ENCODE data around the gene CHD3.
A peak's percentile ranks its signal among the peaks of the same experiment; 100 is the strongest.

The CHD3 gene

DNA sequence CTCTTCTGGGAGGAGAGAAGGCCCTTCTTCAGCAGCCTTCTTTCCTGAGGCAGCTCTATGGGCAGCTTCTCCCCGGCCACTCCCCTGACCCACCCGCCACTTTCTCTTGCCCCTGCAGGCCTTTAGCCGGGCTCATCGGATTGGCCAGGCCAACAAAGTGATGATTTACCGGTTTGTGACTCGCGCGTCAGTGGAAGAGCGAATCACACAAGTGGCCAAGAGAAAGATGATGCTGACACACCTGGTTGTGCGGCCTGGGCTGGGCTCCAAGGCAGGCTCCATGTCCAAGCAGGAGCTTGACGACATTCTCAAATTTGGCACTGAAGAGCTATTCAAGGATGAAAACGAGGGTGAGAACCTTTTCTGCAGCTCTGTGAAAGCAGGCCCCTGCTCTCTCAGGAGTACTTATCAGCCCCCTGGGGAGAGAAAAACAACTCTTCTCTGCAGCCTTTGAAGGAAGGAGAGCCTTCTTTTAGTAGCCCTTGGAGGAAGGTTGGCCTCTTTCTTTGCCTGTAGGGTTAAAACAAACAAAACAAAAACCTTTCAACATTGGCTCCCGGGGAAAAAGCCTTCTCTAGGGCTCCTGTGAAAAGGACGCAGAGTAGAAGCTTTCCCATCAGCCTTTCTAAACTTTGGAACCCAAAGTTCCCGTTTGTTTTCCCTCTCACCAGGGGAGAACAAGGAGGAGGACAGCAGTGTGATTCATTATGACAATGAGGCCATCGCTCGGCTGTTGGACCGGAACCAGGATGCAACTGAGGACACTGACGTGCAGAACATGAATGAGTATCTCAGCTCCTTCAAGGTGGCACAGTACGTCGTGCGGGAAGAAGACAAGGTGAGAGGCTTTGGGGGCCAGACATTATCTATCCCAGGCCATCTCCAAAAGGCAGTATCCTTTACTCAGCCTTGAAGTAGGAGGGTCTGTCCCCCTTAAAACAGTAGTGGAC lies 14.8 kb downstream of the CHD3 start:
- DNase-seq: no peak

GRCh38 chr17:7909089-7909488 lies 20.5 kb downstream of the CHD3 start:
- no peak for DNase-seq

- no peak for DNase-seq
These were observed 21.7 kb downstream of the CHD3 start for GRCh38 chr17:7910281-7910680.

DNA sequence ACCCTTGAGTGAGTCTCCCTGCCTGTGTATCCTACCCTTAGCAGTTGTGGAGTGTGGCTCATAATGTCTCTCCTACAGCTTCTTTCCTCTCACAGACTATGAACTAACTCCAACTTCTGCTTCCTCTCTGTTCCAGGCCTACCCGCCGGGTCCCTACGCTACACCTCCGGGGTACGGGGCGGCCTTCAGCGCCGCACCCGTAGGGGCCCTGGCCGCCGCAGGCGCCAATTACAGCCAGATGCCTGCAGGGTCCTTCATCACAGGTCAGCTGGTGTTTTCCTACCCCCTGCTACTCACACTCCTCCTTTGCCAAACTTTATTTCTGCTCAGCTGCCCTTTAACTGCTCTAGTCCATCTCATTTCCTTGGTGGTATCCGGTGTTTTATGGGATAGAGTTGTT lies 22.1 kb downstream of the CHD3 start:
- no peak for DNase-seq

GRCh38 chr17:7911116-7911515 lies 22.5 kb downstream of the CHD3 start:
- DNase-seq: no peak

GRCh38 chr17:7912927-7913524 lies 24.4 kb downstream of the CHD3 start:
- DNase-seq: peak; percentile 93

DNA sequence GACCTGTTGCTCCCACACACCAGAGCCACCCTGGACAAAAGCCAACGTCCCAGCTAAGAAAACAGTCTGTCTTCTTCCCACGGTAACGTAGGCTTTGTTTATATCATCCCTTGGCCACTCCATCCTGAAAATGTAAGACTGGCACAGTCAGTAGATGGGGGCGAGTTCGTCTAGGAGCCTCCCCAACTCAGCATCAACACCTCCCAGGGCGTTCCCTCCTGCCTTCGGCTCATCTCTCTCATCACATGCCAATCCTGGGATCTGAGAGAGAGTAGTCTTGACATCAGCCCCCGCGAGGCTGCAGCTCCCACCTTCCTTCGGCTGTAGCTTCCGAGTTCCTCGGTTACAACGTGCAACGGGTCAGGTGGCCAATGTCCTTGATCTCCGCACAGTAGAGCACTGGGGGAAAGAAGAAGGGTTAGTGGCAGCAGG lies 26.6 kb downstream of the CHD3 start:
- DNase-seq: no peak

- peak; percentile 99 for DNase-seq
These were observed 27.2 kb downstream of the CHD3 start, which contains the start of gene RNF227 for GRCh38 chr17:7915611-7916384. Gene RNF227 (minus strand): TSS chr17:7916289. CDS start chr17:7916195, 94 bp downstream.

- no peak for DNase-seq
These were observed 27.7 kb downstream of the CHD3 start for GRCh38 chr17:7916385-7916682.

DNA sequence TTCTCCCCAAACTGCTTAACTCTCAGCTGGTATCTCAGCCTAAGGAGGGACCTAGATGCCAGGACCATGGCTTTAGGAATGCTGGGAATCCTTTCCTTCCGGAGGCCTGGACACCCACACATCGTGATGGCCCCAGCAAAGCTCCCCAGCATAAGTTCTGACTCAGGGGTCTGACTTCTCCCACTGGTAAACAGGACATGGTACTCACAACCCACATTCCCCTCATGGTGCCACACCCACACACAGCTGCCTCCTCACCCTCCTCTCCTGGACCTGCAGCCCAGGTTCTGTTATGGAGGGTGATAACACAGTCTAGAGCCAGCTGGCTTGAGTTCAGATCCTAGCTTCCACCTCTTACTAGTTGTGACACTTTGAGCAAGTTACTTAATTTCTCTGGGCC lies 28.2 kb downstream of the CHD3 start:
- peak; percentile 40 for DNase-seq

DNA sequence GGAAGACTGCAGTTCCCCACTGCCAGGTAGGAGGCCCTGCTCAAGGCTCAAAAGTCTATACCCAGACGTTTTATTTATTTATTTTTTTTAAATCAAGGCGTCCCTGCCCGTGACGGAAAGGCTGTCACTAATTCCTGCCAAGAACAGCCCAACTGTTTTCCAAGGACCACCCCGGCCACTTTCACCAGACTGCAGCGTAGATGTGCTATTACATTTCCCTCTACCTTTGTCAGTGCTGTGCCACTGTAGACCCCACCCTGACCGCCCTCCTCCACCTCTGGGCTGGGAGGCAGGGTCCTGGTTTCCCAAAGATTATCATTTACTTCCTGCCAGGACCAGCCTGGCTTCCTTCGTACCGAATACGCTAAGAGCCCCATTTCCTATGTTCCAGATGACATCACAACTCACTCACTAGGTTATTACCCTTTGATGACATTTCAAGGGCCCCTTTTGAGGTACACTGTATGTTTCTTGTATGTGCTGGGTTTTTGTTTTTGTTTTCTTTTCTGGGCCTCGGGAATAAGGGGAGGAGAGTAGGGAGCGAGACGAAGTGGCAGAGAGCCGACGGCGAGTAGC lies 33.8 kb downstream of the CHD3 start:
- DNase-seq: peak; percentile 81

- DNase-seq: peak; percentile 94
These were observed 34.4 kb downstream of the CHD3 start for GRCh38 chr17:7922845-7923628.

GRCh38 chr17:7927596-7927995 lies 39.0 kb downstream of the CHD3 start:
- no peak for DNase-seq

DNA sequence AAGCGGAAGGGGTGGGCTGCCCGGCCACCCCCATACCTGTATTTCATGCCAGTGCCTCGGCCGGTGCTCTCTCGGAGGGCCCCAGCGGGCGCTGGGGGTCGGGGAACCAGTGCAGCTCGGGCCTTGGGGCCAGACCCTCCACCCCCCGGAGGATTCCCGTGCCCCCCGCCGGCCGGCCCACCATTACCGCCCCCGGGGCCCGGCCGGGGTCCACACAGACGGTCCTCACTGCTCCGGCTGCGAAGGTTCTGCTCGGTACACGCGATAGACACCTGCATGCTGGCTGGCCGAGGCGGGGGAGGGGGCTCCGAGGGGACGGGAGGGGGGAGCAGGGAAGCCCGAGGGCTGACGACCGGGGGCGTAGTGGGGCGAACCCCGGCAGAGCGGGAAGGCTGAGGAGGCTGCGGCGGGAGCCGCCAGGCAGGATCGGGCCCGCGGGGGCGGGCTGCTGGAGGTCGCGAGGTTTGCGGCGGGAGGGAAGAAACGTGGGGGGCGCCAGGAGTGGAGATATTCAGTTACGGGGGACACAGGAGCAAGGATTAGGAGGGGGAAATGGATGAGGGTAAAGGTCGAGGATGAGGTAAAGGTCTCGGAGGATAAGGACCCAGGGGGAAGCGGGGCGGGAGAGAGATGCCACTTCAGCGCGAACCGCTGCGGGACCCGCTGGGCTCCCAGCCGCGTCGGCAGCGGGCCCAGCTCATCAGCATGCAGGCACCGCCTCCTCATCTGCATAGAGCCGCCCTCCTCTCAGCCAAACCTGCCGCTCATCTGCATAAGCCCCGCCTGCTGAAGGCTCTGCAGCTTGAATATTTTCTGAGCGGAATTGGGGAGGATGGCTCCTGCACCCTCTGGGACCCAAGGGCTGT lies 40.8 kb downstream of the CHD3 start, which contains the start of gene KCNAB3:
TSS of gene KCNAB3 (minus strand) at position 699 of the 866 bp plus-strand sequence. CDS start at position 278, 421 bp downstream.
- DNase-seq: peak; percentile 50

GRCh38 chr17:7930841-7931631 lies 42.4 kb downstream of the CHD3 start:
- DNase-seq: no peak

- peak; percentile 100 for DNase-seq
These were observed 43.3 kb downstream of the CHD3 start, which contains the start of the genes CNTROB and TRAPPC1 for GRCh38 chr17:7931709-7932482. Gene CNTROB (plus strand): TSS chr17:7932206. CDS start chr17:7933080, 874 bp downstream. Gene TRAPPC1 (minus strand): TSS chr17:7931946. CDS start chr17:7931829, 117 bp downstream.

DNA sequence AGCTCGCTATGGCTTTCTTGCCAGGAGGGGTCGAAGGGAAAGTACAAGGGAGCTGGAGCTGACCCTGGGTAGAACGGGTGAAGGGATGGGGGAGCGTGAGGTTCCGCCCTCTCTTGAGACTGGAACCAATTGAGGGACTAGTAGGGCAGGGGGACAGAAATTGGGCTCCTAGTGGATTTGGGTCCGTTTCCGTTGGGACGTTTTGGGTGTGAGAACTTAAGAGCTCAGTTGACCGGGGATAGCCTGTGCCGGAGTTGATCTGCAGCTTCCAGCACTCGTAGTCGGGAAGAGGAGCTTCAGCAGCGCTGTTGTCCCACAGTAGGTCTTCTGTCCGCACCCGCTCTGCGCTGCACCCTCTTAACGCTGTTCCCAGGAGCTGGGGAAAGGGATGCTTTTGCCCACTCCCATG lies 43.9 kb downstream of the CHD3 start:
- peak; percentile 65 for DNase-seq

- peak; percentile 61 for DNase-seq
These were observed 44.4 kb downstream of the CHD3 start for GRCh38 chr17:7932949-7933348.

DNA sequence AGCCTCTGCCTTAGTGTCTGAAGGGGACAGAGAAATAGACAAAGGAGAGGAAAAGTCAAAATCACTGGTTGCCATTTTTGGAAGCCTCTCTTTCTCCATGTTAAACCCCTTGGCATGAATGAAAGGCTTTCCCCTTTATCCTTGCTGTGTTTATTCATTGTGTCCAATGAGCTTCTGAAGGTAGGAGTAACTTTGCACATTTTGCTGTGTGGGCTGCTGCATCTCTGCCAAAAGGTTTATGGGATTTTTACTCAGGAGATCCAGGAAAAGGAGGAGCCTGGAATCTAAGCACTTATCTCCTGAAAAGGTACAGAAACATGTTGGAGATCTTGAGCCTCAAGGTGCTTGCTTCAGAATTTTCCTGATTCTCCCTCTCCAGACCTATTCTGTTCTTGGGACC lies 47.3 kb downstream of the CHD3 start:
- DNase-seq: no peak

Data from DMS53 (cell line).